GM12878 (cell line): Measurements from ENCODE around the gene GALNT9.

Experiments
- CEBPB ChIP-seq, 2 experiments: fragments of 150-350 bp in 1 of 2; IDR thresholded peaks; 2 replicates each; pipeline ENCODE4 v1.6.1; 2012 to 2014; ENCODE audit warnings: low read depth in 2 of 2, low read length in 2 of 2, borderline replicate concordance in 1 of 2, inconsistent platforms in 1 of 2
- CREM ChIP-seq: IDR thresholded peaks from 2 replicates; pipeline ENCODE4 v1.6.1; 2014; ENCODE audit warnings: antibody characterized with exemption, low read depth
- CTCF ChIP-seq, 3 experiments: IDR thresholded peaks in 2 of 3; conservative IDR thresholded peaks in 1 of 3; 2 replicates each; pipeline ENCODE4 v1.5.1; 2011; ENCODE audit warnings: low read depth in 3 of 3, low read length in 3 of 3, mild to moderate bottlenecking in 3 of 3, control low read depth in 2 of 3, moderate library complexity in 2 of 3, inconsistent platforms in 1 of 3, mixed read lengths in 1 of 3; ENCODE audit not compliant: control insufficient read depth in 2 of 3, insufficient read depth in 1 of 3; ENCODE audit errors: extremely low read depth in 1 of 3
- HDAC6 ChIP-seq: fragments of 200-600 bp; sonication (generic); IDR thresholded peaks from one replicate; pipeline ENCODE4 v1.8.0; 2017; ENCODE audit warnings: antibody characterized with exemption; ENCODE audit not compliant: unreplicated experiment
- JUND ChIP-seq: IDR thresholded peaks from 2 replicates; pipeline ENCODE4 v1.6.1; 2012; ENCODE audit warnings: low read depth, mild to moderate bottlenecking, low read length, improper control_type of control experiment, moderate library complexity
- MLLT1 ChIP-seq: fragments of 450-650 bp; IDR thresholded peaks from 2 replicates; pipeline ENCODE4 v1.6.1; 2016; ENCODE audit warnings: mild to moderate bottlenecking
- NR2C2 ChIP-seq: IDR thresholded peaks from 2 replicates; pipeline ENCODE4 v1.6.1; 2011; ENCODE audit warnings: borderline replicate concordance, low read depth; ENCODE audit not compliant: control insufficient read depth, insufficient read length
- POLR2A ChIP-seq: IDR thresholded peaks from 2 replicates; pipeline ENCODE4 v1.6.1; 2011; ENCODE audit warnings: low read depth, mild to moderate bottlenecking, low read length
- POLR2AphosphoS5 ChIP-seq: IDR thresholded peaks from 2 replicates; pipeline ENCODE4 v1.6.1; 2011; ENCODE audit warnings: mild to moderate bottlenecking, low read length, inconsistent platforms
- USF2 ChIP-seq: IDR thresholded peaks from 2 replicates; pipeline ENCODE4 v1.6.1; 2011; ENCODE audit warnings: low read depth, low read length, improper control_type of control experiment, borderline replicate concordance
- YY1 ChIP-seq: IDR thresholded peaks from 2 replicates; pipeline ENCODE4 v1.6.1; 2011; ENCODE audit warnings: low read depth, mild to moderate bottlenecking, low read length
- TF ChIP-seq, protein P1 (sequence below): IDR thresholded peaks from 2 replicates; pipeline ENCODE4 v1.6.1; 2011; ENCODE audit warnings: low read depth, mild to moderate bottlenecking, low read length, moderate library complexity, borderline replicate concordance; ENCODE audit errors: extremely low read depth

- TF ChIP-seq POLR2A = no peak
- no peak for TF ChIP-seq USF2
- no peak for TF ChIP-seq MLLT1
- TF ChIP-seq CEBPB (IDR thresholded peaks at IDR 0.05; ENCODE audit: borderline replicate concordance in 1 of 2, low read depth in 2 of 2, low read length in 2 of 2) = no peak
- TF ChIP-seq YY1 = no peak
- no peak for TF ChIP-seq CTCF (IDR thresholded peaks at IDR 0.05 in 2 of 3, conservative IDR thresholded peaks at IDR 0.05 in 1 of 3; ENCODE audit: control insufficient read depth in 2 of 3, extremely low read depth in 1 of 3, insufficient read depth in 1 of 3, low read depth in 3 of 3, low read length in 3 of 3)
- TF ChIP-seq, protein P1, sequence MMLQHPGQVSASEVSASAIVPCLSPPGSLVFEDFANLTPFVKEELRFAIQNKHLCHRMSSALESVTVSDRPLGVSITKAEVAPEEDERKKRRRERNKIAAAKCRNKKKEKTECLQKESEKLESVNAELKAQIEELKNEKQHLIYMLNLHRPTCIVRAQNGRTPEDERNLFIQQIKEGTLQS = no peak
- no peak for TF ChIP-seq NR2C2
- no peak for TF ChIP-seq JUND
- no peak for TF ChIP-seq HDAC6
- no peak for TF ChIP-seq CREM
- TF ChIP-seq POLR2AphosphoS5 = no peak
Observed at GRCh38 chr12:132329036-132329719, at the start of gene GALNT9.
